ENCODE data around the gene NOP9.

- TF ChIP-seq GATA2 (IDR thresholded peaks at IDR 0.05; ENCODE audit: low read depth, low read length): no peak
- no peak for TF ChIP-seq GATA3 (IDR thresholded peaks at IDR 0.05; ENCODE audit: low read depth, low read length)
Observed at GRCh38 chr14:24263848-24264247, 35.8 kb upstream of the NOP9 start.
